HTR-8/SVneo (cell line): ENCODE data around the gene TANC1.
A peak's percentile ranks its signal among the peaks of the same experiment; 100 is the strongest.

Source experiments
- DNase-seq: peaks from one replicate; pipeline ENCODE4 v3.0.0; 2011; ENCODE audit warnings: low spot score, mixed read lengths; ENCODE audit not compliant: insufficient read length
- FAIRE-seq: peaks from 2 replicates; lab custom pipeline; 2011; peaks lifted over from hg19 to GRCh38; lab: Jason Lieb, UNC

Gene TANC1

GRCh38 chr2:159226059-159226461 lies 257.6 kb downstream of the TANC1 start:
- FAIRE-seq = no peak

GRCh38 chr2:159226608-159227385 lies 258.4 kb downstream of the TANC1 start:
- FAIRE-seq = no peak
- no peak for DNase-seq

More at GRCh38 chr2:159226059-159226461, 257.6 kb downstream of the TANC1 start:
- DNase-seq = no peak

- FAIRE-seq (no peak), DNase-seq (no peak)
Observed at GRCh38 chr2:159227467-159227866, 259.0 kb downstream of the TANC1 start.

- FAIRE-seq (no peak), DNase-seq (no peak)
Observed at GRCh38 chr2:159228081-159228581, 259.7 kb downstream of the TANC1 start.

- FAIRE-seq (no peak), DNase-seq (no peak)
Observed at GRCh38 chr2:159229476-159230144, 261.2 kb downstream of the TANC1 start.

- no peak for FAIRE-seq
- no peak for DNase-seq
Observed at GRCh38 chr2:159230145-159230877, 261.9 kb downstream of the TANC1 start.

- DNase-seq (no peak), FAIRE-seq (no peak)
Observed at GRCh38 chr2:159232456-159233170, 264.2 kb downstream of the TANC1 start.

GRCh38 chr2:159234868-159235267 lies 266.4 kb downstream of the TANC1 start:
- DNase-seq = no peak
- FAIRE-seq = no peak

- no peak for DNase-seq
- FAIRE-seq = no peak
Observed at GRCh38 chr2:159243529-159243928, 275.1 kb downstream of the TANC1 start.

GRCh38 chr2:159246325-159246988 lies 278.0 kb downstream of the TANC1 start:
- no peak for FAIRE-seq
- no peak for DNase-seq

GRCh38 chr2:159249990-159250715 lies 281.7 kb downstream of the TANC1 start:
- DNase-seq = peak; percentile 68
- peak; percentile 55 for FAIRE-seq

- FAIRE-seq (no peak), DNase-seq (no peak)
Observed at GRCh38 chr2:159251296-159252173, 283.1 kb downstream of the TANC1 start.

- DNase-seq = no peak
- no peak for FAIRE-seq
Observed at GRCh38 chr2:159252905-159253304, 284.5 kb downstream of the TANC1 start.

GRCh38 chr2:159256159-159256558 lies 287.7 kb downstream of the TANC1 start:
- FAIRE-seq (no peak), DNase-seq (no peak)

GRCh38 chr2:159262226-159262625 lies 293.8 kb downstream of the TANC1 start:
- no peak for FAIRE-seq
- DNase-seq = no peak

- FAIRE-seq (no peak), DNase-seq (no peak)
Observed at GRCh38 chr2:159262904-159263303, 294.5 kb downstream of the TANC1 start.

- FAIRE-seq (no peak), DNase-seq (no peak)
Observed at GRCh38 chr2:159265171-159265576, 296.7 kb downstream of the TANC1 start.

GRCh38 chr2:159266554-159266953 lies 298.1 kb downstream of the TANC1 start:
- FAIRE-seq (no peak), DNase-seq (no peak)
